Measurements from ENCODE around the gene SMG9.

The SMG9 gene

DNA sequence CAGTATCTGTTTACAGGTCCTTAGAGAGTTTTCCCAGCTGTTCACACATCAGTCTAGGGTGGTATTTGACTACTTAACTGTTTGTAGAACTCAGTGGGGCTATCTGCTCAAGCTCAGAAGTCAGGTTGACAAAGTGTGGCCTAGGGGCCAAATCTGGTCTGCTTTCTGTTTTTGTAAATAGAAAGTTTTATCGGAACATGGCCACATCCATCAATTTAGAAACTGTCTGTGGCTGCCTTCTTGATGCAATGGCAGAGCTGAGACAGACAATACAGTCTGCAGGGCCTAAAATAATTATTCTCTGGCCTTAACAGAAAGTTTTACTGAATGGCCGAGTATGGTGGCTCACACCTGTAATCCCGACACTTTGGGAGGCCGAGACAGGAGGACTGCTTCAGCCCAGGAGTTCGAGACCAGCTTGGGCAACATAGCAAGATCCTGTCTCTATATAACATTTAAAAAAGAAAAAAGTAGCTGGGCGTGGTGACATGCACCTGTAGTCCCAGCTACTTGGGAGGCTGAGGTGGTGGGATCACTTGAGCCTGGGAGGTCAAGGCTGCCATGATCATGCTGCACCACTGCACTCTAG, 2.4 kb downstream of the SMG9 start:
- no peak for DNase-seq

DNA sequence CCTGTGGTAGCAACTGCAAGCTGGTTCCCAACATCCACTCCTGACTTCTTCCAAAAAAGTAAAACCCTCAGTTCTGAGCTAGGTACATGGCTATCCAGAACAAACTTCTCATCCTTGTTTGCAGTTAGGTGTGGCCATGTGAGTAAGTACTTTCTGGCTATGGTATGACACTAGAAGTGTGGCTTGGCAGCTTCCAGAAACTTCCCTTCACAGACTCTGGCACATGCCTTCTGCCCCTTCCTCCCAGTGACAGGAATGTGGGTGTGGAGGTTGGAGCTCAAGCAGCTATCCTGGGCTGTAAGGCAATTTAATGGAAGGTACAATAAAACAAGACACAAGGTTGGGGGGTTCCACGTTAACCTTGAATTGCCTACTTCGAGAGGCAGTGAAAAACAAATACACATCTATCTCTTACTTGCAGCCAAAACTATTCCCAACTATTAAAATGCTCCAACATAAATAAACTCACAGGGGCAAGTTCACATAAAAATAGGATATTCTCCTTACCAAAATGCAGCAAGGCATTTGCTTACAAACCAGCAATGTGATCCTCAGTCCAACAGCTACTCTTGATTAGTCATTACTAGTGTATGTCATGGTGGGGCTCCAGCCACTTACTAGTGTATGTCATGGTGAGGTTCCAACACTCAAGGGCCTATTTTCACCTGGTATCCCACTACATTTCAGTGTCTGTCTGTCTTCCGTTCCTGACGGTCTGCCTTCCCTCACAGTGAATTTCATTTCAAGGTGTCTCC, 3.1 kb downstream of the SMG9 start:
- no peak for DNase-seq

DNA sequence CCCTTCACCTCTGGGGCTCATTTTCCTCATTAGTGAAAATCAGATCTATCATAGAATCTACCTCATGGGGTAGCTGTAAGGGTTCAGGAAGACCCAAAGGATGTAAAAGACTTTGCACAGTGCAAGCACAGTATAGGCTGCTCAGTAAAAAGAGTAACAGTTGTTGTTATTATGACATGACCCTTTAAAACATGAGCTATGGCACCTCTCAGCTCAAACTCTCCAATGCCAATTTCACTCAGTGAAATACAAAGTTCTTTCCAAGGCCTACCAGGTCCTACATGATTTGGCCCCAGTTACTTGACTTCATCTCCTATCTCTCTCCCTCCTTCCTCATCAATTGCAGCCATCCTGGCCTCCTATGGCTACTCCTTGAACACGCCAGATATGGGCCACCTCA, 4.9 kb downstream of the SMG9 start:
- DNase-seq = no peak

DNA sequence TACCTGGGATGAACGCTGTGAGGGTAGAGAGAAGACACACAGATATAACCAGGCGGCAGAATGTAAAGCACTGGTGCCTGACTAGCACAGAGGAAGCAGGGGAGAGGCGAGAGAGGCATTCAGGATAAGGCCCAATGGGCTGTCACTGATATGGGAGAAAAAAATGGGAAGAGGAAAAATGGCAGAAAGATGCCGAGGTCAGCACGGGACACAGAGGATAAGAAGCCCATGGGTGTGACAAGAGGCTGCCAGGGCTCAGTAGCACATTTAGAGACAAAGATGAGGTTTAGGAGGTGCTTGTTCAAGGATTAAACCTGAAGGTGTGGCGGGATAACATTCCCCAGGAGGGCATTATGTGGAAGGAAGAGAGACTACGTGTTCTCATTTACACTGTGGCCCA, 5.6 kb downstream of the SMG9 start:
- DNase-seq = no peak

DNA sequence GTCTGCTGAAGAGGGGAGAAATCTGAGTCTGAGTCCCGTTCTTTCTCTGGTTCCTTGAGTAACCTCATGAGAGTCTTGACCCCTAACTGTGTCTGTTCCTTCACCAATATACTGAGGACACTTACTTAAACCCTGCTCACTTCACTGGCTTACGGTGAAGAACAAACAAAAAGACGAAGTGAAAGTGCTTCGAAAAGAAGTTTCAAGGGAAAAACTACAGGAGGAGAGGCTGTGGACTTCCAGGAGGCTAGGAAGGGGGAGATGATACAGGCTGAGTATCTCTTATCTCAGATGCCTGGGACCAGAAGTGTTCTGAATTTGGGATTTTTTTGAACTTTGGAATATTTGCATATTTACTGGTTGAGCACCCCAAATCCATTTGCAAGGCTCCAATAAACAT, 6.1 kb downstream of the SMG9 start:
- no peak for DNase-seq

DNA sequence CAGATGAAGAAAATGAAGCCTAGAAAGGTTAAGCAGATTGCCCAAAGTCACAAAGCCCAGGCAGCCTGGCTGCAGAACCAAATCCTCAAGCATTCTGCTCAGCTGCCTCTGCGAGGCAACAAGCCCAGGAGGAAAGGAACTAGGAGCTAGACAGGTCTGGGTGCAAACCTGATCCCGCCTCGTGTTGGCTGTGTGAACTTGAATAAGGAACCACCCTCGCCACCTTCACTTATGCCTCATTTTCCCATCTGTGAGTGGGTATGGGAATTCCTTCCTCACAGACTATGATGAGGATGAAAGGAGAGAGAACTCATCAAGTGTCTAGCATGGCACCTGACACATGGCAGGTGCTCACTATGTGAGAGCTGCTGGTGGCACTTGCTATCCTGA, 6.6 kb downstream of the SMG9 start:
- no peak for DNase-seq

DNA sequence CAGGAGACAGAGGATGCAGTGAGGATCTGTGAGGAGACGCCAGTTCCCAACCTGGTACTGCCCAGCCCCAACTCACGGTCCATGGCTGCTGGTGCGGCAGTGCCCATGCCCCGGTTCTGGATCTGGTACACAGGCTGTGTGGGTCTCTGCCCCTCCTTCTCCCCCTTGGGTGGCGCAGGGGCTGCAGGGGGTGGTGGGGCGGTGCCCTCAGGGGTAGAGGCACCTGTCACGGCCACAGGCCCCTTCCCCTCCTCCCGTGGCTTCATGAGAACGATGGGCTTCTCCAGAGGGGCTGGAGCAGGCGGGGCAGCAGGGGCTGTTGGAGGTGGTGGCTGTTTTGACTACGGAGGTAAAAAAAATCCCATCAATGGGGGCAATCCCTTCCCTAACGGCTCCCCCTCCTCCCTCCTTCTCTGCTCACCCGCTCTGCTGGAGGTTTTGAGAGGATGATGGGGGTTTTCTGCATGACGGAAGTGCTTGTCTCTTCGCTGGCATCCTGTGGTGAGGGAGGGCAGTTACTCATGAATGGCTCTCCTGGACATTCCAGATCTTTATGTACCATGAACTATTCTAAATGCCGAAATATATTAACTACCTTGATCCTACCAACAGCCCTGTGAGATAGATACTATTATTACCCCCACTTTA, 7.1 kb downstream of the SMG9 start:
- no peak for DNase-seq

DNA sequence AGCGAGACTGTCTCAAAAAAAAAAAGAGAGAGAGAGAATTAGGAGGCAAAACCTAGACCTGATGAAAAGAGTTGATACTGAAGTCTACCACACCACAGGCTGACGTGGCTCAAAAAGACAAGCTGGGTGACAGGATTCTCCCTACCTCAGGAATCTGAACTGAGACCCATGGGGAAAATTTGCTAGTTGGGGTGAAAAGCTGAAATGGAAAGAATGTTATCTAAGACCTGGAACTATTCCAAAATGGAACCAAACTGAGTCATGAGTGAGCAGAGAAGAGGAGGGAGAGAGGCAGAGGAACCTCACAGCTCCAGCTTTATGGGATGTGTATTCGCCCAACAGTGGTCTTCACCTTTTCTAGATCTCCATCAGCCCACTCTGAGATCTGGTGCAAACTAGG, 11.7 kb downstream of the SMG9 start:
- DNase-seq = no peak

DNA sequence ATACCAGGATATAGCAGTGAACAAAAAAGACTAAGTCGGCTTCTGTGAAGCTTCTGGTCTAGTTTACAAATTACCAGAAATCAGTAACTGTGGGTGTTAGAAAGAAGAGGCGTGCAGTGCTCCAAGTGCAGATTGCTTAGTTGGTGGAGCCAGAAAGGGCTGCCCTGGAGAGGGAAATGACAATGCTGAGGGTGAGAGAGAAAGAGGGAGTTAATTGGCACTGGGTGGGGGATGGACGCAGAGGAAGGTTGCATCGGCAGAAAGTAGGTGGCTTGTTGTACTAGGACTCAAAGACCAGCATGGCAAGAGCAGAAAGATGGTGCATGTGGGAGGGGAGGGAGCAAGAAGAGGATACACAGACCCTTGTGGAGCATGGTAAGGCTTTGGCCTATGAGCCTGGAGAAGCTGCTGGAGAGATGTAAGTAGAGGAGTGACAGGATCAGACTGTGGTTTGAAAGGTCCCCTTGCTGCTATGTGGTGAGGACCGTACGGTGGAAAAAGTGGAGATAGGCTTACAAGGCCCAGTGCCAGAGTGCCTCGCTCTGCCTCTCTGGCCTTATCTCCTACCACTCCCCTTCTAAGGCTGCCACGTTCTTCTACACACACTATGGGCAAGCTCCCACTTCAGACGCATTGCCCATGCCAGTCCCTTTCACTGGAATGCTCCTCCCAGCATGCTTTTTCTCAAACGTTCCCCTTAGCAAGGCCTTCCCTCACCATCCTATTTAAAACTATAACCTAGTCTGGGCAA, 13.5 kb downstream of the SMG9 start:
- DNase-seq = no peak

DNA sequence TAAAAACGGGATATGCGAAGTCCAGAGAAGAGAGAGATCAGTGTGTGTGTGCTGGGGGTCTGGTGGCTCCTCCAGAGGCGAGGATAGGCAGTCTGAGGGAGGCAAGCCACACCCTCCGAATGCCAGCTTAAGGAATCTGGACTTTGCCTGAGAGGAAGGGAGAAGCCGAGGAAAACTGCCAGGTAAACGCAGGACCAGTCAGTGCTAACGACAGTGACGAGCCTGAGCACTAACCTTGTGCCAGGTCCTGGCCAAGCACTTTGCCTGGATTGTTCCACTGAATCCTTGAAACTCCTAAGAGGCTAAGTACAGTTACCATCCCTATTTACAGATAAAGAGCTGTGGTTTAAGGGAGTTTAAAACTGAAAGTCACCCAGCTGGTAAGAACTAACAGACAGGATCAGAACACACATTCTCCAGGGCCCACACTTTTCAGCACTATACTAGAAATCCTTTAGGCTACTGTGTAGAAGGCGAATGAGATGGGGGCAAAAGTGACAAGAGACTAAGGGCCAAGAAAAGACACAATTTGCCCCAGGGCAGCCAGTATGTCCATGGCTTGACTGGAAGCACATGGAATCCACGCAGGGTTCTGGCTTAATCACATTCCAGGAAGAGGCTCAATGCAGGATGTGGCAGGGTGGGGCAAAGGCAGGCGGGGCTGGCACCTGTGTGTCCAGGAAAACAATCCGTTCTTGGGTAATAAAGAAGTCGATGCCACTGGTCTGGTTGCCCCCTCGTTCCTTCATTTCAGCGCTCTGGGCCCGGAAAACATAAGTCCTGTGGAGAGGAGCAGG, 15.1 kb downstream of the SMG9 start:
- DNase-seq = no peak

DNA sequence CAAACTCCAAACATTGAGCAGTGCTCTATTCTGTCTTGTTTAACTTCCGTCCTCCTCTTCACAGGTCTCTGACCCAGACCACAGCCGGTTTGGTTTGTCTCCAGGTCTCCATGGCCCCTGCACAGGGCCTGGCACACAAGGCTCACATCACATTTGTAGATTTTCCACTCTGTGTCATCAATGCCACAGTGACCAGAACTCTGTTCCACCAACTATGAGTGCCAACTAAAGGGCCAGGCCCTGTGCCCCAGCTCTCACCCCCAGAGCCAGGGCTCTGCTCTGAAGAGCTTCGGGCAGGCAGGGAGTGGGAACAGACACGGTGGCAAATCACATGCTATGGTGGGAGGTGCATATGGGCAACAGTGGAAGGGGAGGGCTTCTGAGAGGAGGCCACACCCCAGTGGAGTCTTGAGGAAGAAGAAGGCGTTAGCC, 16.0 kb downstream of the SMG9 start:
- DNase-seq = no peak

DNA sequence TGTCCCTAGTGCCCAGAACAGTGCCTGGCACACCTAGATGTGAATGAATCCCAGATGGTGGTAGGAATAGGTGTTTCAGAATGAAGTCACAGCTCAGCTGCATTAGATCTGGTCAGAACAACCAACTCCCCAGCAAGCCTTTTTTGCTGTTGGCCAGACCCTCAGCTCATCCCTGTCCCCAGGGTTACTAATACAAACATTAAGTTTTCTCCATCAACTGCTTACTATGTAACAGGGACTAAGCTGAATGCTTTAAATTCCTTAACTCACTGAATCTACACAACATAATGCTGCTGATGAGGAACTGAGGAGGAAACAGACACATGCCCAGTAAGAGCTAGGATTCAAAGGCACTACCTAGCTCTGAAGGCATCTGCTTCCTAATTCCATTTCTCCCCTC, 18.8 kb downstream of the SMG9 start:
- no peak for DNase-seq

DNA sequence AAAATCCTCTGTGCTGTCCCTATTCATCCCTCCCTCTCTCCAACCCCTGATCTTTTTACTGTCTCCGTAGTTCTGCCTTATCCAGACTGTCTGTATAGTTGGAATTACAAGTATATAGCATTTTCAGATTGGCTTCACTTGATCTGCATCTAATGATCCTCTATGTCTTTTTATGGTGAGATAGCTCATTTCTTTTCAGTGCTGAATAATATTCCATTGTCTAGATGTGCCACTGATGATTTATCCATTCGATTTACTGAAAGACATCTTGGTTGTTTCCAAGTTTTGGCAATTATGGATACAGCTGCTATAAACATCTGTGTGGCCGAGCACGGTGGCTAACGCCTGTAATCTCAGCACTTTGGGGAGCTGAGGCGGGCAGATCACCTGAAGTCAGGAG, 19.7 kb downstream of the SMG9 start:
- no peak for DNase-seq

DNA sequence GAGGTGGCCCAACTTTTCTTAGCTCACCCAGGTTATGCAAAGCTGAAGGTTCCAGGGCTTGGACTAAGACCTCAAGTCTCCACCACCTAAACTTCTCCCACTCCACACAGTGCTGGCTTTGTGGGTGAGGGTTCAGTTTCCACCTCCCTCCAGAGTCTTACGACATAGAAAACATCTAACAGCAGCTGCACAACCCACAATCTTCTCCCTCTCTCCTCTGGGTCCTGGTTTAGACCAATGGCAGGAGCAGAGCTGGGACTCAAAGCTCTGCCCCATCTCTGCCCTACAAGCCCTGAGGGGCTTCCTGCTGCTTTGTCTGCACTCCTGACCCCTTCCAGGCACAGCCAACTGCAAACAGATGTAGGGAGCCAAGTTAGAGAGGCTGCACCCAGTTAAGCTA, 22.9 kb downstream of the SMG9 start:
- no peak for DNase-seq

DNA sequence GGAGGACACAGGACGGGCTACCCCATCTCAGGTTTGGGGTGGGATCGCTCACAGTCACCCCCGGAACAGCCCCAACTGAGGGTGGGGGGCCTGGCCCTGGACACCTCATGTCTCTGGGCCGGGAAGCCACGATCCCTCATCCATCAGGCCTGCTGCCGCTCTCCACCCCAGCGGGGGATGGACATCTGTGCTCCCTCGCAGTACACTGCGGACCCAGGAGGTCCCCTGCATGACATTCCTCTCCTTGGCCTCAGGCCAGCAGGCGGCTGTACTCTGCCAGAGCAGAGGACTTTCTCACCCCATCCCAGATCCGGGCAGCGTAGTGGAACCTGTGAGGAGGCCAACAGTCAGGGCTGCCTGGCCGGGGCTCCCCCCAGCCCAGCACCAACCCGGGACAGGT, 23.4 kb downstream of the SMG9 start:
- DNase-seq = no peak

DNA sequence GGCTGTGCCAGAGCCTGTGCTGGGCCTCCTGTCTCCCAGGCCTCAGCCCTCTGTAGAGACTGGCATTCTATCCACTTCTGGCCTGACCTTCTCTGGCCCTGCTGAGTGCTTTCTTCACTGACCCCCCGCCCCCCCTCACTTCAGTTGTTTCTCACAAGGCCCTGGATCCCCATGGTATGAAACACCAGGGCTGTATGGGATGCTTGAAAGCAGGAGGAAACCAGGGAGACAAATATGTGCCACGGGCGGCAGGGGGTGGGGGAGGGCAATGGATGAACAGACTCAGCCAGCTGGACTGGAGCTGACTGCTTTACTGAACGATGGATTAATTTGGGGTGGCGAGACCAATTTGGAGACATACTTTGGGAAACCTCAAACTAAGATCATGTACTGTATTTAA, 24.8 kb downstream of the SMG9 start:
- DNase-seq = no peak

DNA sequence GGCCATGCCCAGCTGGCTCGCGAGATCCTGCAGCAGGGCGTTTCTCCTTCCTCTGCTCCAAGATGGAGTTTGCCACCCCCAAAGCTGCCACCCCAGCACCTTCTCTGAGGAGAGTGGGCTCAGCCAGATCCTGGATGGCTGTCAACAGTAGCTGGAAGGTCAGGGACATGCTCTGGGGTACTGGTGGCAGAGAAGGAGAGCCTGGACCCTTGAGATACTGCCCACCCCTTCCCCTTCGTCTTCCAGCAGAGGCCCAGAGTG, 27.2 kb downstream of the SMG9 start:
- DNase-seq = no peak

DNA sequence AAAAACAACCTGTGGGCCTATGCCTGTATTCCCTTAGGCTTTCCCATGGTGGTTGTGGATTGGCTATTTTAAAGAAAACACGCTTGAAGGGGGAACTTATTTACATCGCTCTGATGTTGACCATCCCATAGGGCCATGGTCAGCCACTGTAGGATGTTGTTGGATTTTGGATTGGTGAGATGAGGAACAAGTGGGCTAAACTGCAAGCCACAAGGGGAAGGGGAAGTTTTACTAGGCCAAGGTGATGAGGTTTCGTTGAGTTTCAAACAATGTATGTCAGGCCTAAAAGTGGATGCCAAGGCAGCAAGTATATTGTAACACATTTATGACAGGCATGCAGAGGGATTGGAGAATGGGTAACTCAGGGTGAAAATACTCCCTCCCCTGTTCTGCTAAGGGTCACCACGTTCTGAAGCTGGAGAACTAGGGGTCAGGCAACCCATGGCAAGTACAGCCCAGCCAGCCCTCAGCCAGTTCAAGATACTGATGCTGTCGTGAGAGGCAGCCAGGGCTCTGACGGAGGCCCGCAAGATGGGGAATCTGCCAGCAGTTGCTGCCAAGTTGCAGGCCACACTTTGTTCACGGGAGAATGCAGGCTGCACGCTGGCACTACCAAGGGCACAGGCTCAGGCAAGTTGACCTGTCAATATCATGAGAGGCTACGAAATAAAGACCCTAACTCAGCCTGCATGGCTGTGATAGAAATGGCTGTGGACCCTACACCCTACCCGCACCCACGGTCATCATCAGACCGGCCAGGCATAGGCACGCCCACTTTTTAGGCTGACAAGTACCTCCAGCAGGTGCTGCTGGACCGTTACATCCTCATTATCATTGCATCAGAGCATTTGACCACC, 27.8 kb downstream of the SMG9 start:
- no peak for DNase-seq

DNA sequence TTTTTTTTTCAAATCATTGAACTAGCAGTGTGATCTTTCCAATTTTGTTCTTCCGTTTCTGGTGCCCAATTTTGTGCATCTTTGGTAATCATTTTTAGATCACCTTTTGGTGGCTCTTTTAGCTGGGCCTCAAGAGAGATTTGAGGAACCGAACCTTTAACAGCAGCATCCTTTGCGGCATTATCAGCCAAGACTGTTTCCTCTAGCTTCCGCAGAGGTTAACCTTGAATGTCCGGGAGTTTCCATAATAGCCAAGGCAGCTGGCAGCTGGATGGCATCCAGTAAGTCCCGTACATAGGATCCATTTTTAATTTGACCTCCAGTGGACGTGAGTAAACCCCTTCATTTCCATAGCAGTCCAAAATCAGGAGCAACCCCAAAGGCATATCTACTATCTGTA, 29.3 kb downstream of the SMG9 start:
- no peak for DNase-seq

DNA sequence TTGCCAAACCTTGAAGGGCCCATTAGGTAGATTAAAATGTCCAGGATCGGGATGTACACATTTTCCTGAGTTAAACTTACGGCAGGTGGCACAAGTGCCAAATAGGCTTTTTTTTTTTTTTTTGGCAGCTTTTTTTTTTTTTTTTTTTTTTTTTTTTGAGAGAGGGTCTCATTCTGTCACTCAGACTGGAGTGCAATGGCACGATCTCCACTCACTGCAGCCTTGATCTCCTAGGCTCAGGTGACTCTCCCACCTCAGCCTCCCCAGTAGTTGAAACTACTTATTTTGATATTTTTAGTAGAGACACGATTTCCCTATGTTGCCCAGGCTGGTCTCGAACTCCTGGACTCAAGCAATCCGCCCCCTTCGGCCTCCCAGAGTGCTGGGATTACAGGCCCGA, 29.9 kb downstream of the SMG9 start:
- no peak for DNase-seq

DNA sequence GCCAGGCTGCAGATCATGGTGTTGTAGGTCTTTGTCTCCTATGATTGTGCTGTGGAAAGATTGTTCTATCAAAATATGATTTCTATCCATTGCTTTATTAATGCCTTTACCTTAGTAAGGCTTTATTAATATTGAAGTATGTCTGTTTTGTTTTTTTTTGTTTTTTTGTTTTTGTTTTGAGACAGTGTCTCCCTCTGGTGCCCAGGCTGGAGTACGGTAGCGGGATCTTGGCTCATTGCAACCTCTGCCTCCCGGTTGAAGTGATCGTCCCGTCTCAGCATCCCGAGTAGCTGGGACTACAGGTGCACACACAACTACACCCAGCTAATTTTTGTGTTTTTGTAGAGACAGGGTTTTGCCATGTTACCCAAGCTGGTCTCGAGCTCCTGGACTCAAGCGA, 31.2 kb downstream of the SMG9 start:
- DNase-seq = no peak

DNA sequence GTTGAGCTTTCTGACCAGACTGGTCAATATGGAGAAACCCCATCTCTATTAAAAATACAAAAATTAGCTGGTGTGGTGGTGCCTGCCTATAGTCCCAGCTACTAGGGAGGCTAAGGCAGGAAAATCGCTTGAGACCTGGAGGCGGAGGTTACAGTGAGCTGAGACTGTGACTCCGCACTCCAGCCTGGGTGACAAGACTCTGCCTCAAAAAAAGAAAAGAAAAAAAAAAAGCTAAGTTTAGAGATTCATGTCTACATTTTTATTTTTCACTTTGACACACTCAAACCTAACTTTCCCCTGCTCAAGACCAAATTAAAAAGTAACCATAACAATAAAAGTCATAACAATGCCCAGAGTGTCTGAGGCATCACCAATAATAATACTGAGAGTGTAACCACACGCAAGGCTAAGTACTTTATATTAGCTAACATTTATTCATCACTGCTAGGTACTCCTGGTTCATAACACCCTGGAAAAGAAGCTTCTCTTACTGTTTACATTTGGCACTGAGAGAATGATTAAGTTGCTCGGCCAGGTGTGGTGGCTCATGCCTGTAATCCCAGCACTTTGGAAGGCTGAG, 33.2 kb downstream of the SMG9 start:
- DNase-seq = no peak
